Stimulated activated CD8-positive, alpha-beta memory T cell treated with anti-CD3 and anti-CD28 coated beads, Interleukin-4, amount 100 ng/mL, for 24 hours (primary cell): ENCODE data around the gene TAOK1.
A peak's percentile ranks its signal among the peaks of the same experiment; 100 is the strongest.

Experiments
- DNase-seq: peaks from one replicate; pipeline ENCODE4 v3.0.0-alpha.2; 2020; ENCODE audit warnings: low read depth

The TAOK1 gene

DNA sequence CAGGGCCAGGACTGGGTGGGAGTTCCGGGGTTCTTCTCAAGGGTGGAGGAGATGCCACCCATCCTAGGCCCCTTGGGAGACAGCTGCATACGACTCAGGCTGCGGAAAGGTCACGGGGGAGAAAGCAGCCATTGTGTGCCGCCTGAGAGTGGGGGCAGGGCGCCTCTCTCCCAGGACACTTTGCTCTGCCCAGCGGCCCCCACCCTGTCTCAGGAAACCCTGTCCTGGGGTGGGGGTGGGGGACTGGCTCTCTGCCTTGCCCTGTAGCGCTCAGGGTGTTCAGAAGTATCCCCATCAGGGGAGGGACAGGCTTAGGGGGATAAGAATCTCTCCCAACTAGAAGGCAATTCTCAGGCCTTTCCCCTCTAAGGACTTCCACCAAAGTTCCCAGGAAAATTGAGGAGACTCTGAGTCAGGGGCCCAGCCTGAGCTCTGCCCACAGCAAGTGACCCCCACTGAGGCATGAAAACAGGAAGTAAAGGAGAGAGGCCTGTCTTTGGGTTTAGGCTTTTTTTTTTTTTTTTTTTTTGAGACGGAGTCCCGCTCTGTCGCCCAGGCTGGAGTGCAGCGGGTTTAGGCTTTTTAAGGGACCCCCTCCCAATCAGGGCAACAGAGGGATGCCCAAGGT lies 194.4 kb downstream of the TAOK1 start:
- no peak for DNase-seq

DNA sequence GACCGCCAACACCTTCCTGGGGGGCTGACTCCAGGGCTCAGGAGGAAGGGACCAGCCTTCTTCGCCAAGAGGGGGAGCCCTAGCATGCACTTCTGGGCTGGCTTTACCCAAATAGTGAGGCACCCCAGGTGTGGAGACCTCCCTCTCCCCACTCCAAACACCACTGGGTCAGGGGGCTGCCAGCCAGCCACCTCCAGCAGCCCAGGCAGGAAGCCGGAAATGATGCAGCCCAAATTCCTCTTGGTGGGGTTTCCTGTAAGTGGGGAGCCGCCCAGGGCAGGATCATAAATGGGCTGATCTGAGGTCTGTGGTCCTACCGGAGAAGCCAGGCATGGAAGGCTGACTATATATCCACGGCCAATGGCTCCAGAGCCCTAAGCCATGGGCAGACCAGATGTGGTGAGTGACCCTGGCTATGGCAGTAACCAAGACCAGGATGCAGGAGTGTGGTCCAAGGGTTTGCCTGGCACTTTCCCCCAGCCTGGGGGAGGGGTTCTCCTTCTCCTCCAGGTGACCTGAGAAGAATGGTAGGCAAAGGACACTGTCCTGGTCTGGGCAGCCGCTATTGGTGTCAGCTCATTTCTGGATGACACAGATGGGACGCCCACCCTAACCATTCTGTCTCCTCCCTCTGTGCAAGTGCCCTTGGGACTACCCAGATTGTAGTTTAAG lies 195.1 kb downstream of the TAOK1 start:
- DNase-seq: no peak

DNA sequence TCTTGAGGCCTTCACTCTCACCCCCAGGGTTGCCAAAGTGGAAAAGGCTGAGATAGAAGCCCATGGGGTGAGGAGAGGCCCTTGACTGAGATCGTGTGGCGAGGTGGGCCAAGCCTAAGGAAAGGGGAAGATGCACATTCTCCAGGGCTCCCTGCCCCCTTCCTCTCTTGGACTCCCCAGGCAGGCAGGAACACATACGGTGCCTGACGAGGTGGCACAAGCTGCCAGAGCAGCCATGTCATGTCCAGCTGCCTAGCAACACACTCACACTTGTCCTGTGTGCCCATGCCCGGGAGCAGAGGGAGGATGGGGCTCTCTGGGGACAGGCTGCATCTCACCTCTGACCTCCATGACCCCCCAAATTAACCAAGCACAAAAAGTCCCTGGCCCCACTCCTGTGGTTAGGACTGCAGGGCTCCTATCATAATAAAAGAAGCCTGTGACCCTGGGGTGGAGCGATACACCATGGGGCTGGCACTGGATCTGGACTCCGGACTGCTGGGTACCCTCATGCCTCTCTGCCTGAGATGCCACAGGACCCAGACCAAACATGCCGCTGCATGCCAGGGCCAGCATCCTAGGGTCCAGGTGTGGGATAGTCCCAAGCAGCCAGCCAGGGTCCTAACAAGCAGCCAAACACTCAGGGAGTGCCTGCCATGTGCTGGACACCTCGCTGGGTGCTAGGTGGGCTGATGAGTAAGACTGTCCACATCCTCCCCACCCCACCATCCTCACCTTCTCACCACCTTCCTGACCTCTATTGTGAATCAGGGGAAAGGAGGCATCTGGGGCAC lies 196.7 kb downstream of the TAOK1 start:
- DNase-seq: no peak

GRCh38 chr17:29587591-29587990 lies 197.4 kb downstream of the TAOK1 start:
- no peak for DNase-seq

- no peak for DNase-seq
Measured at GRCh38 chr17:29588017-29588561, 197.9 kb downstream of the TAOK1 start.

DNA sequence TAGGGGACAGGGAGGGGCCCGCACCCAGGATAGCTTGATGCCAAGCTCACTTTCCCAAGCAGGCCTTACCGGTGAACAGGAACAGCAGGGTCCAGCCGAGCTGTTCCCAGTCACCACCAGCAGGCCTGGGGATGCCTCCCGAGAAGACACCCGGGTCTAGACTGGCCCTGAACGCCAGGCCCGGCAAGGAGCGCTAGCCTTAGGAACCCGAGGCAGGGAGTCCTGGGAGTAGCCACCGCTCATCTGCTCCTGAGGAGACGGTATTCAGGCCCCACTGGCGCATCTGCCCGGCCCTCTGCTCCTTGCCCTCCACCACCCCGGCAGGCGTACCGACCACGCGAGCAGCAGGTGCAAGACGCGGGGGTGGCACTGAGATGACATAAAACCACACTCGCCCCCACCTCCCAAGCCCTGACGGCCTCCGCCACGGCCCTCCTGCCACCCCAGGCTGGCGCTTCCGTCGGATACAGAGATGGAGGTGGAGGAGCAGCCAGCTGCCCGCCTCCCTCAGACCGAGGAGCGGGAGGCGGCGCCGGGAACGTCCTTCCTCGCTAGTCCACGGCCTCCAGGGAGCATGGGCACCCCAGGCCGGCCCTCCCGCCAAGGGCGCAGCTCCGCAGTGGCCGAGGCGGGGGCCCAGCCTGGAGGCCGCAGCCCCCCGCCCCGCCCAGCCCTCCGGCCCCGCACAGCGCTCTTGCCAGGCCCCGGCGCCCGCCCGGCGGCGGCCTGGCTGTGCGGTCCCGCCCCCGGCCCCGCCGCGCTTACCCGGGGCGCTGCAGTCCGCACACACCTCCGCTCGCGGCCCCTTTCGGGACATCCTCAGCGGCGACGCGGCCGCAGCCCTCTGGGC lies 198.6 kb downstream of the TAOK1 start:
- DNase-seq: no peak

DNA sequence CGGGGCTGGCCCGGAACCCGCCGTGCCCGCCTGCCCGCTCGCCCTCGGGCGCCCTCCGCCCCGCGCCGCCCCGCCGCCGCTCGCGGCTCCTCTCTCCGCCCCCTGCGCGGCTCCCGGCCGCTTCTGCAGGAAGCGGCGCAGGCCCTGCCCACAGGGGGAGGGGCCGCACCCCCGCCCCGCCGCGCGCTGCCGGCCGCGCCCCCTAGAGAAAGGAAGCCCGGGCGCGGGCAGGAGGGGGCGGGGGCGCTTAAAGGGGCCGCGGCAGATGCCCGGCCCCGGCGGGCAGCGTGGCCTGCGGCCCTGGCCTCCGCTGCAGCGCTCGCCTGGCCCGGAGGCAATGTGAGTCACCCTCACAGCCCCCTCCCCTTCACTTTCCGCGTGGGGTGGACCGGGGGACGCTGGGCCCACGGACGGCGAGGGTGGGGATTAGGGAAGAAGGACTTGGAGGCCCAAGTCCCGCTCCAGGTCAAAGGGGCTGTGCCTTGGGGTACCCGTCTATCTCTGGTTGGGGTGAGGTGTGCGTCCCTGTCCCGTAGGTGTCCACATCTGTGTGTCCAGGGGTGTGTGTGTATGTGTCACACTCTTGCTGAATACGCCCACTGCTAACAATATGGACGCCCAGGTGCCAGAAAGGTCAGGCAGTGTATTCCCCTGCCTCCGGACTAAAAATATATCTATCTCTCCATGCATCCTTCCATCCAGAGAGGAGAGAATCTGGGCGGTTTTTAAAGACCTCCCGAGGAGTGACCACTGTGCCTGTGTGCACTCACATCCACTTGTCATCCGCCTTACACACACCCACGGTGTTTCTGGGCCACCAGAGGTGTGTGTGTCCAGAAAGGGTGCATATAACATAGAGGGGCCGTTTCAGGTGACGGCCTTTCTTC lies 199.6 kb downstream of the TAOK1 start, which contains the start of gene GIT1:
GIT1 (minus strand) TSS at position 125 of the 887 bp plus-strand sequence. CDS start 270 bp downstream, outside the sequence.
- peak; percentile 81 for DNase-seq

DNA sequence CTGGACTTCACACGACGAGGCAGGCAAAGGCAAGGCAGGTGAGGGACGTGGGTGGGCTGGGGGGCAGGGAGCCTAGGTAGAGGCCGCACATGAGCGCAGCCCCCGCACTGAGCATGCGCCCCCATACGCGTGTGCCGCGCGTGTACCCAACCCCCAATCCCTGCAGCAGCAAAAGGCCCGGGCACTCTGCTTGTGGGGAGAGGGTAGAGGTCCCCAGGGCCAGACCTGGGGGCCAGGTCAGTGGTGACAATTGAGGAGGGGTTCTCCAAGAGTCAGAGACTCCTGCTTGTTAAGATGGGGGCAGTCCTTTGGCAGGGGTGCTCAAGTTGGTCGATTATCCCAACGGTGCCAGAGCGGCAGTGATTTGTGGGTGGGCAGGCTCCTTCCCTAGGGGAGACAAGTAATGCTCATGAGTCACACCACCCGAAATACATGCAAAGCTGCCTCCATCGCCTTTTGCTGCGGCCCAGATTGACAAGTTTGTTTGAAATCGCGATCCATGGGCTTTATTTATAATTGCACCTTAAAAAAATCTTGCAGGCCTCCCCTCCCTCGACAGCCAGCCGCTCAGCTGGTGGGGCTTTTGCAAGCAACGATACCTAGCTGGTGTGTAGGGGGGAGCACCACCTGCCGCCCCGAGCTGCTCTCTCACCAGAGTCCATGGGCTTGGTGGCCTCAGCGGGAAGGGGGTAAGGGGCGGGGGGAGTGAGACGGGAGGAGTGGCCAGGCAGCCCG lies 200.4 kb downstream of the TAOK1 start:
- DNase-seq: no peak

GRCh38 chr17:29591146-29591736 lies 201.1 kb downstream of the TAOK1 start:
- no peak for DNase-seq

DNA sequence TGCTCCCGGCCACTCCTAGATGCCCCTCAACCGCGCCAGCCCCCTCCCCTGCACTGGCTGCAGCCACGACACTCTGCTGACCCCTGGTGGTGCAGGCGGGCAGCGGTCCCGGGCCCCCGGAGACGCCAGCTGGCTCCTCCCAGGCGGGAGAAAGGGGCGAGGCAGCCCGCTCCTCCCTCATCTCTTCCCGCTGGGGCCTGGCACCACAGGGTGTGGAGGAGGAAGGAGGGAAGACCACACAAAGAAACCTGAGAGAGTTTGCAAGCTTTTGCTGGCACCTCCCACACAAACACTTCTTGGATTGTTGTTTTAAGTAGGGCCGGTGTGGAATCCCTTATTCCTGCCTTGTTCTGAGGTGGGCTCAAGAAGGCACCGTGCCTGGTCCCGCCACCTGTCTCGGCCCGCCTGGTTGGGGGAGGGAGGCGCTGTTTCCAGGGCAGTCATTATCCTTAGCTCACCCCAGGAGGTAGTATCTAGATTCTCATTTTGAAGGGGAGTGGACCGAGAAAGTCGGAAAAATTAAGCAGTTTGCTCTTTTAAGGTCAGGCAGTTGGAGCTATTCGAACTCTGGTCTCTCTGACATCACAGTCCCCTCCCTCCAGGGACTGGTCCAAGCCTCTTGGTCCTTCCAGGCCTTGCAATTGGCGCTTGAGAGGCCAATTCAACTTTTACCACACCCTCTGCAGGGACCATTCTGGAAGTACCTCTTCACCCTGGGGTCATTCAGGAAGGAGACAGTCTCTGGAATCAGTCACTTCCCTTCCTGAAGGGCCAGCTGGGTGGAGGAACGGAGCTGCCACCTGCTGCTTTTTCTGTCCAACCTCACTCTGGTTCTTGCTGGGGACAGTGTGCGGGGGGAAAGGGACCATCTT lies 201.8 kb downstream of the TAOK1 start:
- DNase-seq: peak; percentile 76

DNA sequence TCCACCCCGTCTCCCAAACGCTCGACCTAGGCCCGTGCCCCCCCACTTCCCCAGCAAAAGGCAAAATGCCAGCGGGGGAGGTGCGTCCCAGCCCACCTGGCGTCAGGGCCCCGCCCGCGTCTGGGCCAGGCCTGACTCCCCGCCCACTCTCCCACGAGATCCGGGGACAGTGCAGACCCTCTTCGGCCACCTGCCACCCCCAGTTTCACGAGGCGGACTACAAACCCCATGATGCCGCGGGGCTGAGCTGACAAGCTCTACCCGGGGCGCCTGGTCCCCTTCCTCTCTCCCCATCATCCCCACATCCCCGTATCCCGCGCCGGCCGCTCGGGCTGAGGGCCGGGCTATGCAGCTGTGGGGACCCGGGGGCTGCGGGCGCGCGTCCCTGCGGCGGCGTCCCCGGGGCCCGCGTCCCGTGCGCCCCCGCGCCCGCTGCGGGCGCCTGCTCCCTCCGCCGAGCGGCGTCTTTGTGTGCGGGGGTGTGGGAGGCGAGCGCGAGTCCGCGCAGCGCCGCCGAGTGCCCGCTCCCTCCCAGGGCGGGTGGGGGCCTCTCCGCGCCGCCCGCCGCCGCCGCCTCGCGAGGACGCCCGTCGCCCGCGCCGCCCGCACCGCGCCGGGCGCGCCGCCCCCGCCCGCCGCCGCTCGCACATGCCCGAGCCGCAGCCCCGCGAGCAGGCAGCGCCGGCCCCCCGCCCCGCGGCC lies 202.8 kb downstream of the TAOK1 start, which contains the start of gene ANKRD13B:
ANKRD13B (plus strand) TSS at position 283 of the 702 bp plus-strand sequence. CDS start 490 bp downstream, outside the sequence.
- no peak for DNase-seq

- DNase-seq: no peak
Measured at GRCh38 chr17:29593591-29594518, 203.7 kb downstream of the TAOK1 start.

GRCh38 chr17:29594519-29595090 lies 204.4 kb downstream of the TAOK1 start:
- DNase-seq: no peak

GRCh38 chr17:29595107-29595942 lies 205.2 kb downstream of the TAOK1 start:
- DNase-seq: no peak
